Lung (tissue), 12 donors: ENCODE measurements around the gene EPN2. TPM values are rescaled to one million over a fixed set of nuclear protein-coding genes. Genes with fewer than 3 reads are reported as not detected.
A peak's percentile ranks its signal among the peaks of the same experiment; 100 is the strongest.

Experiments used
- ATAC-seq: fragments of 200-7000 bp; cut with Tn5 transposase; one replicate; pipeline ENCODE4 v1.9.1; 2020; ENCODE audit warnings: moderate number of reproducible peaks; ENCODE audit not compliant: insufficient read depth, low FRiP score
- DNase-seq, 3 donors: peaks; one replicate each; pipeline ENCODE4 v3.0.0-alpha.2; 2013 to 2017
- H3K27ac ChIP-seq, 2 donors: one replicate each; pipeline ENCODE4 v1.5.1; 2013; ENCODE audit warnings: mild to moderate bottlenecking in 2 of 2, moderate library complexity in 2 of 2, control low read depth in 1 of 2, inconsistent platforms in 1 of 2, low read depth in 1 of 2, low read length in 1 of 2
- H3K27me3 ChIP-seq, 3 donors: one replicate each; pipeline ENCODE4 v1.5.1; 2013; ENCODE audit warnings: low read length in 2 of 3; ENCODE audit not compliant: control insufficient read depth in 3 of 3, insufficient read depth in 3 of 3
- H3K36me3 ChIP-seq, 4 donors: one replicate each; pipeline ENCODE4 v1.5.1; 2013; ENCODE audit warnings: low read length in 4 of 4, mild to moderate bottlenecking in 1 of 4, moderate library complexity in 1 of 4; ENCODE audit not compliant: control insufficient read depth in 4 of 4, insufficient read depth in 4 of 4
- H3K4me1 ChIP-seq, 5 donors: one replicate each; pipeline ENCODE4 v1.5.1; 2013; ENCODE audit warnings: low read length in 5 of 5, mild to moderate bottlenecking in 2 of 5, moderate library complexity in 1 of 5; ENCODE audit not compliant: control insufficient read depth in 5 of 5, insufficient read depth in 5 of 5
- H3K4me3 ChIP-seq: one replicate; pipeline ENCODE4 v1.5.1; 2013; ENCODE audit warnings: mild to moderate bottlenecking, control low read depth, moderate library complexity
- H3K9ac ChIP-seq, 2 donors: one replicate each; pipeline ENCODE4 v1.5.1; 2013; ENCODE audit warnings: low read length in 2 of 2, control low read depth in 1 of 2; ENCODE audit not compliant: insufficient read depth in 1 of 2
- H3K9me3 ChIP-seq, 4 donors: one replicate each; pipeline ENCODE4 v1.5.1; 2013; ENCODE audit warnings: low read length in 3 of 4, mild to moderate bottlenecking in 1 of 4, moderate library complexity in 1 of 4; ENCODE audit not compliant: control insufficient read depth in 4 of 4, insufficient read depth in 3 of 4
- CTCF ChIP-seq: IDR thresholded peaks from 2 replicates; pipeline ENCODE4 v1.5.1; 2012; ENCODE audit warnings: mild to moderate bottlenecking; ENCODE audit errors: control extremely low read depth, extremely low read depth
- WGBS, 2 donors: extraction: QIAGEN DNeasy Blood & Tissue Kit; methylation state at CpG; one replicate each; pipeline ENCODE4 v1.1.7; 2013; 5-methylcytosine and 5-hydroxymethylcytosine counted together
- polyA plus RNA-seq, 2 donors: library from polyadenylated mRNA; stranded (reverse); fragments of 200-250 nt; gene quantifications; one replicate each; pipeline ENCODE4 v1.2.1, GENCODE V29; 2013
- total RNA-seq, 2 donors: library from RNA; depleted of rRNA in 1 of 2; stranded (reverse); fragments of >200 nt in 1 of 2; gene quantifications; one replicate each; pipeline ENCODE4 v1.2.1, GENCODE V29; 2014 to 2021
- donor health status: control.
- donor health status: control.
- donor health status: Bipolar disorder and iron deficiency.
- donor health status: healthy.
- donor health status: DM: yes; HTN: yes; CAD: no.

EPN2 gene
- total and polyA plus RNA-seq, 4 donors = 16.7 to 73.7 (median 37.4) TPM

GRCh38 chr17:19244357-19244756 is 7.2 kb downstream of the EPN2 start:
- ATAC-seq = no peak
- peaks cover 15 to 23% (median 20%) of the 10 kb centered on the region in 5 donors for H3K4me1 ChIP-seq
- H3K4me3 ChIP-seq = no peak overlapping the region
- no peak overlapping the region for H3K27ac ChIP-seq
- TF ChIP-seq CTCF = no peak
- no peak overlapping the region for H3K9ac ChIP-seq
- H3K27me3 ChIP-seq = no peaks in the 10 kb centered on the region
- DNase-seq = no peak
- H3K36me3 ChIP-seq = peaks cover 0 to 4% (median under 1%) of the 10 kb centered on the region in 4 donors
- 81 to 89% methylated on average over 8 of the region's 8 CpGs for WGBS, 2 donors
- no peaks in the 10 kb centered on the region for H3K9me3 ChIP-seq

GRCh38 chr17:19244781-19245180 is 7.6 kb downstream of the EPN2 start:
- H3K4me3 ChIP-seq = no peak overlapping the region
- peaks cover 0 to 4% (median 0%) of the 10 kb centered on the region in 4 donors for H3K36me3 ChIP-seq
- ATAC-seq (no peak), DNase-seq (no peak)
- no peak overlapping the region for H3K27ac ChIP-seq
- no peaks in the 10 kb centered on the region for H3K27me3 ChIP-seq
- H3K4me1 ChIP-seq = peaks cover 19 to 27% (median 24%) of the 10 kb centered on the region in 5 donors
- TF ChIP-seq CTCF = no peak
- H3K9me3 ChIP-seq = no peaks in the 10 kb centered on the region
- 77 to 84% methylated on average over 3 of the region's 3 CpGs for WGBS, 2 donors
- no peak overlapping the region for H3K9ac ChIP-seq

- Histone ChIP-seq H3K9ac (no peak overlapping the region), H3K36me3 (no peaks in the 10 kb centered on the region), H3K9me3 (no peaks in the 10 kb centered on the region), H3K27me3 (no peaks in the 10 kb centered on the region), H3K4me1 (peaks cover 22 to 38% (median 24%) of the 10 kb centered on the region in 5 donors), H3K27ac (peak overlapping the region in 1 of 2 donors; percentile 28), H3K4me3 (no peak overlapping the region)
- WGBS, 2 donors = 74 to 89% methylated on average over 3 of the region's 3 CpGs
- no peak for TF ChIP-seq CTCF
- ATAC-seq (no peak), DNase-seq (no peak)
Measured at GRCh38 chr17:19247473-19247872, 10.3 kb downstream of the EPN2 start.
